Raji (cell line): Measurements from ENCODE around the gene SLC44A3.

Experiments
- POLR2A ChIP-seq: IDR thresholded peaks from 2 replicates; pipeline ENCODE4 v1.6.1; 2011; ENCODE audit warnings: low read depth, low read length, control low read depth; ENCODE audit not compliant: insufficient read depth

Gene SLC44A3

GRCh38 chr1:94795434-94795833, 24.7 kb upstream of the SLC44A3 start:
- no peak for TF ChIP-seq POLR2A

GRCh38 chr1:94796266-94796665, 23.9 kb upstream of the SLC44A3 start:
- TF ChIP-seq POLR2A, result no peak

GRCh38 chr1:94797291-94797690, 22.9 kb upstream of the SLC44A3 start:
- TF ChIP-seq POLR2A, result no peak

GRCh38 chr1:94798054-94798453, 22.1 kb upstream of the SLC44A3 start:
- TF ChIP-seq POLR2A, result no peak

- TF ChIP-seq POLR2A, result no peak
Measured at GRCh38 chr1:94798462-94798861, 21.7 kb upstream of the SLC44A3 start.

GRCh38 chr1:94799206-94799605, 21.0 kb upstream of the SLC44A3 start:
- no peak for TF ChIP-seq POLR2A

- no peak for TF ChIP-seq POLR2A
Measured at GRCh38 chr1:94801919-94802546, 18.1 kb upstream of the SLC44A3 start.

GRCh38 chr1:94803106-94803505, 17.1 kb upstream of the SLC44A3 start:
- TF ChIP-seq POLR2A, result no peak

- no peak for TF ChIP-seq POLR2A
Measured at GRCh38 chr1:94803517-94804441, 16.4 kb upstream of the SLC44A3 start.

DNA sequence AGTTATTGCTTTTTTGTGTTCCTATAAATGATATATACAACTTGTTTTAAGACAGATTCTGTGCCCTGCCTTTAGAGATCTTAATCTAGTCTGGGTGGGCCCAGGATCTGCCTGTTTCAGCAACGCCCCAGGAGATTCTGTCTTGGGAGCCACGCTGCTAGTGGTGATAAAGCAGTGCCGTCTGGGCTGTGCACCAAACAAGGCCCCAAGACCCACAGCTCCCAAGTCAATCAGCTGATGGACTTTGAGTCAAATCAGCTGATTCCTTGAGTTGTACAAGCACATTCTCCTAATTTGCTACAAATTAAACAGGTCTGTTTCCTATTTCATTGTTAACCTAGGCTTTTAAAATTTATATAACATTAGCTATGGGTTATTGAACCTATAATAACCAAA, 15.7 kb upstream of the SLC44A3 start:
- no peak for TF ChIP-seq POLR2A

- no peak for TF ChIP-seq POLR2A
Measured at GRCh38 chr1:94805912-94806311, 14.2 kb upstream of the SLC44A3 start.

DNA sequence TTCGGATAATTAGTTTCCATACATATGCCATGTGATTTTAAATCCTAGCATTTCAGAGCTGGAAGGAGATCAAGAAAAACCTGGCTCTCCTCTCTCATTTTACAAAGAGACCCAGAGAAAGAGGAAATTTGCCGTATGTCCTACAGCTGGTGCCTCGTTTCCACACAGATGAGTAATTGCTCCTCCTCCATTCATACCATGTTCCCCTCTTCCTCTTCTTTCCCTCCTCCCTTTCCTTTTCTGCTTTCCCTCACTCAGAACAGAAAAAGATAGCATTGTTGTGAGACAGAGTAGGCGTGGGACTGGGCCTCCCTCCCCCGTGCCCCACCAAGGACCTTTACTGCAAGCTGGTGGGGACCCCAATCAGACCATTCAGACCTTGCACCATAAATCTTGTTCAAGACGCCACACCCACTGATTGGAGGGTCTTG, 13.7 kb upstream of the SLC44A3 start:
- TF ChIP-seq POLR2A, result no peak

GRCh38 chr1:94807742-94808491, 12.2 kb upstream of the SLC44A3 start:
- TF ChIP-seq POLR2A, result no peak

- no peak for TF ChIP-seq POLR2A
Measured at GRCh38 chr1:94808669-94809068, 11.5 kb upstream of the SLC44A3 start.

- no peak for TF ChIP-seq POLR2A
Measured at GRCh38 chr1:94812985-94813384, 7.2 kb upstream of the SLC44A3 start.

GRCh38 chr1:94816030-94816429, 4.1 kb upstream of the SLC44A3 start:
- no peak for TF ChIP-seq POLR2A
